Uterus (tissue), 2 donors: ENCODE measurements around the gene FSCN2.

Source experiments
- POLR2A ChIP-seq, 2 donors: fragments of 450-650 bp; IDR thresholded peaks; one replicate each; pipeline ENCODE4 v1.6.1; 2016; ENCODE audit warnings: antibody characterized with exemption in 2 of 2, mild to moderate bottlenecking in 1 of 2, moderate library complexity in 1 of 2
- TF ChIP-seq, protein P1 (sequence below), 4 experiments: fragments of 200-600 bp in 2 of 4; fragments of 450-650 bp in 2 of 4; sonication (generic) in 2 of 4; IDR thresholded peaks; one replicate each; pipeline ENCODE4 v1.5.1; 2016 to 2019; ENCODE audit warnings: antibody characterized with exemption in 4 of 4, mild to moderate bottlenecking in 2 of 4, moderate library complexity in 1 of 4

GRCh38 chr17:81526662-81527571, 1.3 kb upstream of the FSCN2 start:
- TF ChIP-seq, protein P1, sequence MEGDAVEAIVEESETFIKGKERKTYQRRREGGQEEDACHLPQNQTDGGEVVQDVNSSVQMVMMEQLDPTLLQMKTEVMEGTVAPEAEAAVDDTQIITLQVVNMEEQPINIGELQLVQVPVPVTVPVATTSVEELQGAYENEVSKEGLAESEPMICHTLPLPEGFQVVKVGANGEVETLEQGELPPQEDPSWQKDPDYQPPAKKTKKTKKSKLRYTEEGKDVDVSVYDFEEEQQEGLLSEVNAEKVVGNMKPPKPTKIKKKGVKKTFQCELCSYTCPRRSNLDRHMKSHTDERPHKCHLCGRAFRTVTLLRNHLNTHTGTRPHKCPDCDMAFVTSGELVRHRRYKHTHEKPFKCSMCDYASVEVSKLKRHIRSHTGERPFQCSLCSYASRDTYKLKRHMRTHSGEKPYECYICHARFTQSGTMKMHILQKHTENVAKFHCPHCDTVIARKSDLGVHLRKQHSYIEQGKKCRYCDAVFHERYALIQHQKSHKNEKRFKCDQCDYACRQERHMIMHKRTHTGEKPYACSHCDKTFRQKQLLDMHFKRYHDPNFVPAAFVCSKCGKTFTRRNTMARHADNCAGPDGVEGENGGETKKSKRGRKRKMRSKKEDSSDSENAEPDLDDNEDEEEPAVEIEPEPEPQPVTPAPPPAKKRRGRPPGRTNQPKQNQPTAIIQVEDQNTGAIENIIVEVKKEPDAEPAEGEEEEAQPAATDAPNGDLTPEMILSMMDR (IDR thresholded peaks at IDR 0.05) = no peak
- no peak for TF ChIP-seq POLR2A (IDR thresholded peaks at IDR 0.05)
